ENCODE data around the gene HPN. TPM values are rescaled to one million over a fixed set of nuclear protein-coding genes. Genes with fewer than 3 reads are reported as not detected.

Gene HPN
- total RNA-seq, 1 donor from 2014 or later = 1.1 TPM

DNA sequence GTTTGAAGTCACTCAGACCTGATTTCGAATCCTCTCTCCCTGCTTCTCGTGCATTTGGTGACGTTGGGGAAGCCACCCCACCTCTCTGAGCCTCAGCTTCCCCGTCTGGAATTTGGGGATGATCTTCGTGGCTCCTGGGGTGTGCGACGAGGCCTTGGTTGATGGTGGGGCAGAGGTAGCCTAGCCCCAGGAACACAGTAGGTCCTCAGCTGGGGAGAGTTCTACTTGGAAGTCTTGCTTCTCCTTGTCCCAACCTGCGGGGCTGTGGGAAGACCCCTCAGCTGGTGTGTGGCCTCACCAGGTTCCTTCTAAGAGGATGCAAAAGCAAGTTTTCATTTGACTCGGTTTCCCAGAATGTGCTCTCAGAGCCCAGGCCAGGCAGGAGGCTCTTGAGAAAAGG is 13.1 kb downstream of the HPN start:
- intact Hi-C loops (cut with DNase I) = no loop called here
- DNase-seq (ENCODE audit: low spot score) (no peak), ATAC-seq (no peak)

DNA sequence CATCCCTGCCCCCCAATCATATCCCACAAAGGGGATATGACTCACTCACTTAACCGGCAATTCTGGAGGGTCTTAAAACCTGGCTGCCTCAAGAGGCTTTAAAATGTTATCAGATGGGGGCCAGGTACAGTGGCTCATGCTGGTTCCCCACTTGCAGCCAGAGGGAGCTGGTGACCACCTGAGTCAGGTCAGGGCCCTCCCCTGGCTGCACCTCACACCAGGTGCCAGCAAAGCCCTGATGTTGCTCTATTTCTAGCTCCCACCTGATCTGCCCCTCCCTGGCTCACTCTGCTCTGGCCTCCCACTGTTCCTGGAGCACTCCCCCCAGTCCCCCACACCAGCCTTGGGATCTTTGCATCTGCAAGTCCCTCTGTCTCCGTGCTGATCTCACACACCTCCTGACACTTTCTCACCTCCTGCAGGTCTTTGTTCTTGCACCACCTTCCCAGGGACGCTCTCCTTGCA is 14.2 kb downstream of the HPN start:
- intact Hi-C loops (cut with DNase I) = no loop called here
- ATAC-seq (no peak), DNase-seq (ENCODE audit: low spot score) (no peak)

- DNase-seq (ENCODE audit: low spot score) (no peak), ATAC-seq (no peak)
- intact Hi-C loops (cut with DNase I) = no loop called here
These were observed 15.1 kb downstream of the HPN start for GRCh38 chr19:35056513-35057063.

DNA sequence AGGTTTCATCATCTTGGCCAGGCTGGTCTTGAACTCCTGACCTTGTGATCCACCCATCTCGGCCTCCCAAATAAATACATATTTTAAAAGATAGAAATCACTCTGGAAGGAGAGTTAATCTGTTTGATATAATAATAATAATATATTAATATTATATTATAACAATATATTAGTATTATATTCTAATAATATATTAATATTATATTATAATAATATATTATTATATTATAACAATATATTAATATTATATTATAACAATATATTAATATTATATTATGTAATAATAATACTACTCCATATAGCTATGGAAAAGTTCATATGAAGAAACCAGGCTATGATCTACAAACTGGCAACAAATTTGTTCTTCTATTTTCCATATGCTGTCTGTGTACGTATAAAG is 16.8 kb downstream of the HPN start:
- ATAC-seq (no peak), DNase-seq (ENCODE audit: low spot score) (no peak)
- intact Hi-C loops (cut with DNase I) = no loop called here

DNA sequence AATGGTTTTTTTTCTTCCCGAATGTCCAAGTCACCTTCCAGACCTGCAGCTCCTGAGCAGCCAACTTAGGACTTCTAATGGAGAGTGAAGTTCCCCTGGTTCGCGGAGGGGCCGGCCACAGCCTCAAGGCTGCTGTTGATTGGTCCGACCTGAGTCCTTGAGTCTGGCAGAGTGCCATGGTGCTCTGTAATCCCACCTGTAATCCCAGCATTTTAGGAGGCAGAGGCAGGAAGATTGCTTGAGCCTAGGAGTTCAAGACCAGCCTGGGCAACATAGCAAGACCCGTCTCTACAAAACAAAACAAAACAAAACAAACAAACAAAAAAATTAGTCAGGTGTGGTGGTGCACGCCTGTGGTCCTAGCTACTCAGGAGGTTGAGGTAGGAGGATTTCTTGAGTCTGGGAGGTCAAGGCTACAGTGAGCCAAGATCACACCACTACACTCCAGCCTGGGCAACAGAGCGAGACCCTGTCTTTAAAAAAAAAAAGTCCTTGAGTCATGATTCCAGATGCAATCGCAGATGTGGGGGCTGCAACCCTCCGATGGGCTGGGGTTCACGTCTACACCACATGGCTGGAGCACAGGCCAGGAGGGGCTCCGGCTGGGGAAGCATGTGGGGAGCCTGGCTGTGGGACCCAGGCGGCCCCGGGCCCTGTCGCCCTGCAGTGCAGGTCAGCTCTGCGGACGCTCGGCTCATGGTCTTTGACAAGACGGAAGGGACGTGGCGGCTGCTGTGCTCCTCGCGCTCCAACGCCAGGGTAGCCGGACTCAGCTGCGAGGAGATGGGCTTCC is 17.7 kb downstream of the HPN start:
- ATAC-seq (no peak), DNase-seq (ENCODE audit: low spot score) (no peak)
- intact Hi-C loops (cut with DNase I) = no loop called here

- DNase-seq (ENCODE audit: low spot score) (no peak), ATAC-seq (no peak)
- intact Hi-C loops (cut with DNase I) = no loop called here
These were observed 18.2 kb downstream of the HPN start for GRCh38 chr19:35059799-35060091.

DNA sequence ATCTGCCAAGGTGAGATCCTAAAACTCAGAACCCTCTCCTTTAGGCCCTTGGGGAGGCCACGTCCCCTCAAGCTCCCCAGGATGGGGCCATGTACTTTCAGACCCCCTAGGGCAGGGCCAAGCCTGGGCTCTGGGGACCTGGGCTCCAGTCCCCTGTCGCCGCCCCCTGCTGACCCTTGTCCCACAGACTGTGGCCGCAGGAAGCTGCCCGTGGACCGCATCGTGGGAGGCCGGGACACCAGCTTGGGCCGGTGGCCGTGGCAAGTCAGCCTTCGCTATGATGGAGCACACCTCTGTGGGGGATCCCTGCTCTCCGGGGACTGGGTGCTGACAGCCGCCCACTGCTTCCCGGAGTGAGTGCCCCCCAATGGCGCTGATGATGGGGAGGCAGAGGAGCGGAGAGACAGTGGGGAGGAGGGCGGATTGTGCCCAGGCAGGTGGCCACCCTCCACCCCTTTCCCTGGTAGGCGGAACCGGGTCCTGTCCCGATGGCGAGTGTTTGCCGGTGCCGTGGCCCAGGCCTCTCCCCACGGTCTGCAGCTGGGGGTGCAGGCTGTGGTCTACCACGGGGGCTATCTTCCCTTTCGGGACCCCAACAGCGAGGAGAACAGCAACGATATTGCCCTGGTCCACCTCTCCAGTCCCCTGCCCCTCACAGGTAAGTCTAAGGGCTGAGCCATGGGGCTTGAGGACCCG is 18.8 kb downstream of the HPN start:
- no peak for DNase-seq (ENCODE audit: low spot score)
- intact Hi-C loops (cut with DNase I) = no loop called here
- no peak for ATAC-seq

DNA sequence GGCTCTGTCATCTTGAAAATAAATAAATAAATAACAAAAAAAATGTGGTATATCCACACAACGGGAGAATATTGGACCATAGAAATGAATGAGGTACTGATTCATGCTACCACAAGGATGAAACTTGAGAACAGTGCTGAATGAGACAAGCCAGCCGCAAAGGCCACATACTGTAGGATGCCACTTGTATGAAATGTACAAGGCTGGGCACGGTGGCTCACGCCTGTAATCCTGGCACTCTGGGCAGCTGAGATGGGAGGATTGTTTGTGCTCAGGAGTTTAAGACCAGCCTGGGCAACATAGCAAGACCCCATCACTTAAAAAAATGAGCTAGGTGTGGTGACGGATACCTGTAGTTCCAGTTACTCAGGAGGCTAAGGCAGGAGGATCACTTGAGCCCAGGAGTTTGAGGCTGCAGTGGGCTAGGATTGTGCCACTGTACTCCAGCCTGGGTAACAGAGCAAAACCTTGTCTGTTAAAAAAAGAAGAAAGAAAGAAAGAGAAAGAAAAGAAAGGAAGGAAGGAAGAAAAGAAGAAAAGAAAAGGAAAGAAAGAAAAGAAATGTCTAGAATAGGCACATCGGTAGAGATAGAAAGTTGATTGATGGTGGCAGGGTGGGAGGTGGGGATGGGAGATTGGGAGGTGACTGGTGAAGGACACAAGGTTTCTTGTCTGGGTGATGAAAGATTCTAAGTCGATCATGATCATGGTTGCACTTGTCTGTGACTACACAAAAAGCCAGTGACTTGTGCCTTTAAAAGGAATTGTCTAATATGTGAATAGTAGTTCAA is 20.3 kb downstream of the HPN start:
- no peak for DNase-seq (ENCODE audit: low spot score)
- no peak for ATAC-seq
- intact Hi-C loops (cut with DNase I) = no loop called here

- no peak for DNase-seq (ENCODE audit: low spot score)
- ATAC-seq = no peak
- intact Hi-C loops (cut with DNase I) = no loop called here
These were observed 21.4 kb downstream of the HPN start for GRCh38 chr19:35062942-35063341.

DNA sequence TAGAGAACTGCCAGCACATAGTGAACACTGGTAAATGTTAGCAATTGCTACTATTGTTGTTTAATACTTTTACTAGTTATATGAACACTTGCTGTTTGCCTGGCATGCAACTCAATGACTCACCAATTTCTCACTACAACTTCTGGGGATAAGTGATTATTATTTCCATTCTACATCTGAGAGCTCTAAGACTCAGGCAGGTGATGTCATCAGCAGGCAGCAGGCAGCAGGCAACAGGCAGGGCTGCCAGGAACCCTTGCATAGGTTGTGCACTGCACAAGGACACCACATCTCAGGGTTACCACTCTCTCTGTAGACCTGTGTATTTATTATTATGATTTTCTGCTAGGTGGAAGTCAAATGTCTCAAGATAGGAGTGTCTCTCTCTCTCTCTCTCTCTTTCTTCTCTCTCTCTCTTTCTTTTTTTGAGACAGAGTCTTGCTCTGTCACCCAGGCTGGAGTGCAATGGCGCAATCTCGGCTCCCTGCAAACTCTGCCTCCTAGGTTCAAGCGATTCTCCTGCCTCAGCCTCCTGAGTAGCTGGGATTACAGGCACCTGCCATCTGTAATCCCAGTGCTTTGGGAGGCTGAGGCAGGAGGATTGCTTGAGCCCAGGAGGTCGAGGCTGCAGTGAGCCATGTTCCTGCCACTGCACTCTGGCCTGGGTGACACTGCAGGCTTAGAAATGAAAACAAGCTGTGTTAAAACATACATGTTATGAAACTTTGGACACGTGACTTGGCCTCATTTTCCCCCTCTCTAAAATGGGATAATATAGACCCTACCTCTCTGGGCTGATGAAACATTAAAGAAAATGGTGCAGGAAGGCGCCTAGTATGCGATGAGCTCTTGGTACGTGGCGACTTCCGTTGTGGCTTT is 22.7 kb downstream of the HPN start:
- no peak for ATAC-seq
- no peak for DNase-seq (ENCODE audit: low spot score)
- intact Hi-C loops (cut with DNase I) = no loop called here

GRCh38 chr19:35065574-35065973 is 24.1 kb downstream of the HPN start:
- ATAC-seq = no peak
- intact Hi-C loops (cut with DNase I) = loop anchor here (5.0 kb wide), 1 partner anchor 77 kb away; the partner anchor contains the start of gene FXYD7

DNA sequence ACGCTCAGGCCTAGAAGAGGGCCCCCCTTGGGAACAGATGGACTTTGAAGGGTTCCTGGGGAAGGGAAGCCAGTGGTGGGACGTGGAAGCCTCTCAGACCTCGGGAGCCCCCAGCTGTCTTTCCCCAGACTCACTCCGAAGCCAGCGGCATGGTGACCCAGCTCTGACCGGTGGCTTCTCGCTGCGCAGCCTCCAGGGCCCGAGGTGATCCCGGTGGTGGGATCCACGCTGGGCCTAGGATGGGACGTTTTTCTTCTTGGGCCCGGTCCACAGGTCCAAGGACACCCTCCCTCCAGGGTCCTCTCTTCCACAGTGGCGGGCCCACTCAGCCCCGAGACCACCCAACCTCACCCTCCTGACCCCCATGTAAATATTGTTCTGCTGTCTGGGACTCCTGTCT is 24.6 kb downstream of the HPN start:
- ATAC-seq = no peak
- intact Hi-C loops (cut with DNase I) = loop anchor here (5.0 kb wide), 1 partner anchor 76 kb away; the partner anchor contains the start of gene FXYD7
- DNase-seq (ENCODE audit: low spot score) = no peak

More at GRCh38 chr19:35065574-35065973, 24.1 kb downstream of the HPN start:
- no peak for DNase-seq (ENCODE audit: low spot score)

GRCh38 chr19:35066691-35067563 is 25.4 kb downstream of the HPN start:
- ATAC-seq (peak; percentile 94), DNase-seq (ENCODE audit: low spot score) (peak; percentile 95)
- intact Hi-C loops (cut with DNase I) = loop anchor here (5.0 kb wide), 1 partner anchor 75 kb away; the partner anchor contains the start of gene FXYD7

DNA sequence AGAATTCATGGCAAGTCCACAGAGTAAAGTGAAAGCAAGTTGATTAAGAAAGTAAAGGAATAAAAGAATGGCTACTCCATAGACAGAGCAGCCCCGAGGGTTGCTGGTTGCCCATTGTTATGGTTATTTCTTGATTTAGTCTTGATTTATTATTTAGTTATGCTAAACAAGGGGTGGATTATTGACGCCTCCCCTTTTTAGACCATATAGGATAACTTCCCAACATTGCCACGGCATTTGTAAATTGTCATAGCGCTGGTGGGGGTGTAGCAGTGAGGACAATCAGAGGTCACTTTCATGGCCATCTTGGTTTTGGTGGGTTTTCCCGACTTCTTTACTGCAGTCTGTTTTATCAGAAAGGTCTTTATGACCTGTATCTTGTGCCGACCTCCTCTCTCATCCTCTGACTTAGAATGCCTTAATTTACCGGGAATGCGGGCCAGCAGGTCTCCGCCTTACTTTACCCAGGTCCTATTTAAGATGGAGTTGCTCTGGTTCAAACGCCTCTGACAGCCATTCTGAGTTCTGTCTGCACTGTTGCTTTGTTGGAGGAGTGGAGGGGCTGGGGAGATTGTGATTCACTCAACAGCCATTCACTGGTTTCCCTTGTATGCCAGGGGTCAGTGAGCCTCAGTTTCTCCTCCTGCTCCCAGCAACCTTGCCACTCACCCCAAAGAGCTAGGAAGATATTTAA is 27.6 kb downstream of the HPN start:
- no peak for ATAC-seq
- intact Hi-C loops (cut with DNase I) = loop anchor here (5.0 kb wide), 1 partner anchor 73 kb away; the partner anchor contains the start of gene FXYD7
- DNase-seq (ENCODE audit: low spot score) = no peak

GRCh38 chr19:35069696-35070095 is 28.2 kb downstream of the HPN start:
- ATAC-seq (no peak), DNase-seq (ENCODE audit: low spot score) (no peak)
- intact Hi-C loops (cut with DNase I) = loop anchor here (5.0 kb wide), 1 partner anchor 73 kb away; the partner anchor contains the start of gene FXYD7

GRCh38 chr19:35070471-35070870 is 28.9 kb downstream of the HPN start:
- intact Hi-C loops (cut with DNase I) = no loop called here
- ATAC-seq (no peak), DNase-seq (ENCODE audit: low spot score) (no peak)

GRCh38 chr19:35073516-35073915 is 32.0 kb downstream of the HPN start:
- intact Hi-C loops (cut with DNase I) = no loop called here
- ATAC-seq = no peak
- DNase-seq (ENCODE audit: low spot score) = no peak

Data from sciatic nerve (tissue), 2 donors.